GM06990 (cell line): ENCODE results near the gene ADAMTSL2.

ENCODE experiments used
- DNase-seq: peaks from one replicate; pipeline ENCODE4 v3.0.0-alpha.2; 2011; ENCODE audit not compliant: insufficient read length; ENCODE audit errors: extremely low read depth
- H3K27me3 ChIP-seq: replicated peaks from 2 replicates; pipeline ENCODE4 v1.6.0; 2011; ENCODE audit warnings: low read length; ENCODE audit not compliant: control insufficient read depth, insufficient read depth
- H3K36me3 ChIP-seq: 2 replicates; pipeline ENCODE4 v1.5.1; 2011; ENCODE audit warnings: low read length; ENCODE audit not compliant: control insufficient read depth, insufficient read depth
- H3K4me3 ChIP-seq: replicated peaks from 2 replicates; pipeline ENCODE4 v1.5.1; 2011; ENCODE audit warnings: low read depth, mild to moderate bottlenecking, control low read depth, low read length
- CTCF ChIP-seq: IDR thresholded peaks from 2 replicates; pipeline ENCODE4 v1.5.1; 2011; ENCODE audit warnings: low read length, control low read depth, mild to moderate bottlenecking, inconsistent platforms; ENCODE audit not compliant: insufficient read depth, poor library complexity, severe bottlenecking

ADAMTSL2 gene

DNA sequence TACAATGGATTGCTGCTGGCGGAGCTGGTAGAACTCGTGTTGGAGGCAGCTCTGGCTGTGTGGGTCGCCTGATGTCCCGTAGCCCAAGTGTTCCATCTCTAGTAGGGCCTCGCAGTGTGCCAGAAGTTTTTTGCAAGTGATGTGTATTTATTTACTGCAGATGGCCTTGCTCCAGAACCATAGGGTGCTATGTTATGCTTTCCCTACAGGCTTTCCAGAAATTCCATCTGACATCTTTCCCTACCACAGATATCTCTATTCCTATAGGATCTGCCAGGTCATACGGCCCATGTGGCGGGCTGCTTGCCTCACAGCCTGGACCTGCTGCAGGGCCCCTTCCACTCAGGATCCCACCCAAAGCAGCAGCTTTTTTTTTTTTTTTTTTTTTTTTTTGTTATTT lies 16.9 kb downstream of the ADAMTSL2 start:
- Histone ChIP-seq H3K27me3 (no peaks in the 10 kb centered on the region; the same call in 1 of the 2 replicates), H3K4me3 (no peak overlapping the region), H3K36me3 (no peaks in the 10 kb centered on the region)
- TF ChIP-seq CTCF, result no peak
- no peak for DNase-seq

DNA sequence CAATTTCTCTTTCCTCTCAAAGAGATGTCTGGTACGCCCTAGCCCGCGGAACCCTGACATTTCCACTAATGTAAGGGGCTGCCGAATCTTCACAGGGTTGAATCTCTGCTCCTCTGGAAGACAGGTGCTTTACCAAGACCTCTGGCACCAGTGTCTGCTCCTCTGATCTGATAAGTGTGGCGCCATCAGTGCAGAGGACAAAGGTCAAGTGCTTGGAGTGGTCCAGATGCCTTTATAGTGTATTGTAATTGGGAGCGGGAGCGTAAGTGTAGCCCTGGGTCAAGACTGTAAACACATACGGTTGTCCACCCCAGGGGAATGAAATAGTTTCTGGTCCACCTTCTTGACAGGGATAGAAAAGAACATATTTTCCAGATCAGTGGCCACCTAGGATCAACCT lies 17.7 kb downstream of the ADAMTSL2 start:
- DNase-seq, result no peak
- Histone ChIP-seq H3K4me3 (no peak overlapping the region), H3K27me3 (no peaks in the 10 kb centered on the region; the same call in 1 of the 2 replicates), H3K36me3 (no peaks in the 10 kb centered on the region)
- TF ChIP-seq CTCF, result no peak

GRCh38 chr9:133553123-133553522 lies 18.6 kb downstream of the ADAMTSL2 start:
- no peak for TF ChIP-seq CTCF
- Histone ChIP-seq H3K36me3 (no peaks in the 10 kb centered on the region), H3K27me3 (no peaks in the 10 kb centered on the region; the same call in 1 of the 2 replicates), H3K4me3 (no peak overlapping the region)
- no peak for DNase-seq

GRCh38 chr9:133553973-133554713 lies 19.6 kb downstream of the ADAMTSL2 start:
- no peaks in the 10 kb centered on the region; the same call in 1 of the 2 replicates for H3K27me3 ChIP-seq
- no peak for TF ChIP-seq CTCF
- no peak for DNase-seq
- no peak overlapping the region for H3K4me3 ChIP-seq
- H3K36me3 ChIP-seq, result no peaks in the 10 kb centered on the region

GRCh38 chr9:133554729-133555128 lies 20.2 kb downstream of the ADAMTSL2 start:
- Histone ChIP-seq H3K27me3 (no peaks in the 10 kb centered on the region; the same call in 1 of the 2 replicates), H3K36me3 (no peaks in the 10 kb centered on the region), H3K4me3 (no peak overlapping the region)
- DNase-seq, result no peak
- TF ChIP-seq CTCF, result no peak
